Bronchial epithelial cell (primary cell): Measurements from ENCODE around the gene HSPA9. TPM values are rescaled to one million over a fixed set of nuclear protein-coding genes. Genes with fewer than 3 reads are reported as not detected.
A peak's percentile ranks its signal among the peaks of the same experiment; 100 is the strongest.

Source experiments
- DNase-seq: peaks from one replicate; pipeline ENCODE4 v3.0.0-alpha.2; 2010; ENCODE audit warnings: low read depth
- FAIRE-seq: peaks from 2 replicates; lab custom pipeline; 2011; peaks lifted over from hg19 to GRCh38; lab: Jason Lieb, UNC
- H3K27me3 ChIP-seq: 2 replicates; pipeline ENCODE4 v1.5.1; 2011; ENCODE audit warnings: low read length; ENCODE audit not compliant: control insufficient read depth, insufficient read depth
- H3K36me3 ChIP-seq: 2 replicates; pipeline ENCODE4 v1.5.1; 2011; ENCODE audit warnings: low read length; ENCODE audit not compliant: control insufficient read depth, insufficient read depth
- H3K4me3 ChIP-seq: 2 replicates; pipeline ENCODE4 v1.5.1; 2011; ENCODE audit warnings: mild to moderate bottlenecking, low read depth, low read length, control low read depth
- total RNA-seq: library from RNA; depleted of rRNA; stranded (reverse); fragments of >200 nt; gene quantifications from 2 replicates; pipeline ENCODE4 v1.2.1, GENCODE V29; 2014
- TF ChIP-seq, protein P1 (sequence below): IDR thresholded peaks from 2 replicates; pipeline ENCODE4 v1.5.1; 2011; ENCODE audit warnings: mild to moderate bottlenecking, moderate library complexity, low read length, control low read depth, inconsistent platforms; ENCODE audit not compliant: insufficient read depth, severe bottlenecking

Gene HSPA9
- total RNA-seq, 1 donor from 2014 or later, result 1,205 TPM

DNA sequence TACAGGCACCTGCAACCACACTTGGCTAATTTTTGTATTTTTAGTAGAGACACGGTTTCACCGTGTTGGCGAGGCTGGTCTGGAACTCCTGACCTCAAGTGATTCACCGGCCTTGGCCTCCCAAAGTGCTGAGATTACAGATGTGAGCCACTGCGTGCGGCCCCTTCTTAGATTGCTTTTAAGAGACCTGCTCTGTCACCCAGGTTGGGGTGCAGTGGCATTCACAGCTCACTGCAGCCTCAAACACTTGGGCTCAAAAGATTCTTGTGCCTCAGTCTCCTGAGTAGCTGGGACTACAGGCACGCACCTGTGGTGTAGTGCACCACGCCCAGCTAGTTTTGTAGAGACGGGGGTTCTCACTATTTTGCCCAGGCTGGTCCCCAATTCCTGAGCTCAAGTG, 11.0 kb downstream of the HSPA9 start:
- Histone ChIP-seq H3K27me3 (no peaks in the 10 kb centered on the region), H3K4me3 (no peak overlapping the region), H3K36me3 (peaks cover 29% of the 10 kb centered on the region)
- no peak for FAIRE-seq
- no peak for DNase-seq
- TF ChIP-seq, protein P1, sequence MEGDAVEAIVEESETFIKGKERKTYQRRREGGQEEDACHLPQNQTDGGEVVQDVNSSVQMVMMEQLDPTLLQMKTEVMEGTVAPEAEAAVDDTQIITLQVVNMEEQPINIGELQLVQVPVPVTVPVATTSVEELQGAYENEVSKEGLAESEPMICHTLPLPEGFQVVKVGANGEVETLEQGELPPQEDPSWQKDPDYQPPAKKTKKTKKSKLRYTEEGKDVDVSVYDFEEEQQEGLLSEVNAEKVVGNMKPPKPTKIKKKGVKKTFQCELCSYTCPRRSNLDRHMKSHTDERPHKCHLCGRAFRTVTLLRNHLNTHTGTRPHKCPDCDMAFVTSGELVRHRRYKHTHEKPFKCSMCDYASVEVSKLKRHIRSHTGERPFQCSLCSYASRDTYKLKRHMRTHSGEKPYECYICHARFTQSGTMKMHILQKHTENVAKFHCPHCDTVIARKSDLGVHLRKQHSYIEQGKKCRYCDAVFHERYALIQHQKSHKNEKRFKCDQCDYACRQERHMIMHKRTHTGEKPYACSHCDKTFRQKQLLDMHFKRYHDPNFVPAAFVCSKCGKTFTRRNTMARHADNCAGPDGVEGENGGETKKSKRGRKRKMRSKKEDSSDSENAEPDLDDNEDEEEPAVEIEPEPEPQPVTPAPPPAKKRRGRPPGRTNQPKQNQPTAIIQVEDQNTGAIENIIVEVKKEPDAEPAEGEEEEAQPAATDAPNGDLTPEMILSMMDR, result no peak

DNA sequence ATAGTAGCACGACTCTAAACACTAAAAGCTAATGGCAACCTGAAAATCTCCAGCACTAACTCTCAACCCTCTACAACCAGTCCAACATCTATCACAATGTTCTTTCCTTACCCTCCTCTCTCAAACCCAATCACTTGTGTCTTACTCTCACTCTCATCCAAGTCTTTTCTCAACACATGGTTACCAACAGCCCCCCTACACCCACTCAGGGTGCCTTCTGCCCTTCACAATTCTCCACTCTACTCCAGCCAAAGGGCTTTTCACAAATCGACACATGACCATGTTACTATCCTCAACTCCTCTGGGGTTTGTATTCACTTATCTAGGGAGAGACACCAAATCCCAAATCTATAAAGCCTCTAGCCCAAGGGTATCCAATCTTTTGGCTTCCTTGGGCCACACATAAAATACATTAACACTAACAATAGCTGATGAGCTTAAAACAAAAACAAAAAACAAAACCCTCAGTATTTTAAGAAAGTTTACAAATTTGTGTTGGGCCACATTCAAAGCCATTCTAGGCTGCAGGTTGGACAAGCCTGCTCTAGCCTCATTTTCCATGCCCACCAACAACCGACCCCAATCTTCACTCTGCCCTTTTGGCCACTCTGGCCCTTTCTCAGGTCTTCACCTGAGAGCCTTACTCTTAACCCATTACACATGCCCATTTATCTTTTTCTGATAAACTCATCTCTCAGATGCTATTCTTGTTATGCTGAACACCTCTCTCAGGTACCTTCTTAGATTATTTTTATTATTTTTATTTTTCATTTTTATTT, 11.7 kb downstream of the HSPA9 start:
- Histone ChIP-seq H3K4me3 (no peak overlapping the region), H3K27me3 (no peaks in the 10 kb centered on the region), H3K36me3 (peaks cover 34% of the 10 kb centered on the region)
- TF ChIP-seq, protein P1, result no peak
- no peak for DNase-seq
- FAIRE-seq, result no peak

DNA sequence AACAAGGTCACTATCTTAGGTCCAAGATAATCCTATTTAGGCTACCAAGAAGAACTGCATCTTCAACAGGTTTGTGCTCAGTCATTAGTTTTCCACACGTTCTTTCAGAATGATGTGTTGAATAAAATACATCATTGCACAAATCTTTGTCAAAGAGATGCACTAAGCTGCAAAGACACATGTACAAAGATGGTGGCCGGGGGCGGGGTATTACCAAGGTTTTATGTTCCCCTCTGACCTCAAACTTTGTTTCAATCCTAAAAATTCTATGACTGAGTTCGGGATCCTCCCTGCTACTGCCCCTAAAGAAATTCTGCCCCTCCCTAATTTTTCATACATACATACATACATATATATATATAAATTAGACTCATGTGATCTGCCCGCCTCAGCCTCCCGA, 14.2 kb downstream of the HSPA9 start:
- H3K27me3 ChIP-seq, result no peaks in the 10 kb centered on the region
- H3K4me3 ChIP-seq, result no peak overlapping the region
- DNase-seq, result no peak
- H3K36me3 ChIP-seq, result peaks cover 34% of the 10 kb centered on the region
- no peak for FAIRE-seq
- TF ChIP-seq, protein P1, result no peak

DNA sequence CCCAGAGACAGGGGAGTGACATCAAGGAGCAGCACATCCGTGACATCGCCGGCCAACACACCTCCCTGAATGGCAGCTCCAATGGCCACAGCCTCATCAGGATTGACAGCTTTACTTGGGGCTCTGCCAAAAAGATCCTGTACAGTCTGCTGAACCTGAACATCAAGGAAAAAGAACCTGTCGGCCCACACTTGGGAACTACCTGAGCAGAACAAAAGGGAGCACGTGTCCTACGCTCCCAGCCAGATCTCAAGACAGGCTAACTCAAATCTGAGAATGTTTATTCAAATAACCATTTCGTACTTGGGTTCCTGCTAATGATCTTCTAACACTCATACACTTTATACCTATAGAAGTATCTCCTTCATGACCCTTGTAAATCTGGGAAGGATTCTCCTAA, 15.3 kb downstream of the HSPA9 start:
- H3K36me3 ChIP-seq, result peaks cover 29% of the 10 kb centered on the region
- no peaks in the 10 kb centered on the region for H3K27me3 ChIP-seq
- TF ChIP-seq, protein P1, result no peak
- FAIRE-seq, result no peak
- H3K4me3 ChIP-seq, result no peak overlapping the region
- DNase-seq, result peak; percentile 38

DNA sequence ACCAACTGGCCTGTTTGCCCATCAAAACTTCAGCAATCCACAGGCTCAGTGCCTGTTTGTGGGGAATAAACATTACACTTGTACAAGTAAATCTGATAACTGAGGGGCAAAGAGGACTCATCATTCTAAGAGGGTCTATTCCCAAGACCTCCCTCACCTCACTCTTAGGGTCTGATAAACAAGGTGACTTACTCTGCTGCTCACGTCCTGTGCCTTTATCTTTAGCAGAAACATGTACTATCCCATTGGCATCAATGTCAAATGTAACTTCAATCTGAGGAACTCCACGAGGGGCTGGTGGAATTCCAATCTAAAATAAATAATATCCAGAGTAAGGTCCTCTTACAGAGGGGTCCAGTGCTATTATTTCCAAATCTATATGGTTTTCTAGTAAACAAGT, 17.5 kb downstream of the HSPA9 start:
- H3K36me3 ChIP-seq, result peaks cover 21% of the 10 kb centered on the region
- DNase-seq (no peak), FAIRE-seq (no peak)
- H3K4me3 ChIP-seq, result no peak overlapping the region
- TF ChIP-seq, protein P1, result no peak
- H3K27me3 ChIP-seq, result no peaks in the 10 kb centered on the region
